Measurements from ENCODE around the gene RNF115. TPM values are rescaled to one million over a fixed set of nuclear protein-coding genes. Genes with fewer than 3 reads are reported as not detected.

RNF115 gene
- total and polyA plus RNA-seq, 2 of the 13 experiments (the other 11 are each of a cell fraction or from before 2014, with no cell fraction given): 6.0 to 10.1 TPM

DNA sequence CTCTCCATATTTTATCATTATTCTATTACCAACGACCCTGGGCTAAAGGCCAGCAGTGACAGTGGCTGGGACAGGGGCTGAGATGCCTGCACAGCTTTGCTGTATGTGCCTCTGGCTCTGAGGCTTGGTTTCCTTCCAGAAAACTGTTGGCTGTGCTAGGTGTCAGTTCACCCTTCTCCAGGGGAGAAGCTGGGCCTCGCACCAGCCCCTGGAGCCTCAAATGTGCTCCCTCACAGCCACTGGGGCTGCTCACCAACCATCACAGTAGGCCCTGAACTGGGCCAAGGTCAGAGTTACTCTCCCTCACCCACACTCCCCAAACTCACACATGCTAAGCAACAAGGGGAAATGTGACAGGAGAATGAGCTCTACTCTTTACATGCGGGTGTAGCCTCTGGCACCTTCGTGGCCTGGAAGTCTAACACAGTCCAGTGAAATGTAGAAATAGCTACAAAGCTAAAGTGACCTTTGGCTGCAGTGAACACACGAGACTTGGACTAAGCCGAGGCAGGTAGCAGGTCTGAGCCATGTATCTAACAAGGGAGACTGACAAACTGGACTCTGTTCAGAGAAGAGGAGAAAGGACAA, 109.3 kb downstream of the RNF115 start (continued):
- TF ChIP-seq ZNF563 (CRISPR knock-in tag; IDR thresholded peaks at IDR 0.05): peak; percentile 83; the same call in 1 of the 2 replicates
- TF ChIP-seq ZBTB21 (CRISPR knock-in tag; IDR thresholded peaks at IDR 0.05): no peak
- peak; percentile 71; the same call in 1 of the 2 replicates for TF ChIP-seq ZNF879 (CRISPR knock-in tag; IDR thresholded peaks at IDR 0.05)
- no peak for TF ChIP-seq ZNF207 (IDR thresholded peaks at IDR 0.05; ENCODE audit: borderline replicate concordance)
- TF ChIP-seq ZNF776 (CRISPR knock-in tag; IDR thresholded peaks at IDR 0.05): no peak
- TF ChIP-seq ZNF292 (CRISPR knock-in tag; IDR thresholded peaks at IDR 0.05; ENCODE audit: borderline replicate concordance, low read depth): peak; percentile 88; the same call in 1 of the 2 replicates
- 0 out of 2 replicates have a peak, but pooled peaks have one; percentile 73 for TF ChIP-seq ZNF766 (CRISPR knock-in tag; IDR thresholded peaks at IDR 0.05; ENCODE audit: borderline replicate concordance)
- peak; percentile 79 for TF ChIP-seq PITX1 (CRISPR knock-in tag; IDR thresholded peaks at IDR 0.05)
- TF ChIP-seq ZBED4 (CRISPR knock-in tag; IDR thresholded peaks at IDR 0.05; ENCODE audit: borderline replicate concordance): peak; percentile 53; the same call in 1 of the 2 replicates
- TF ChIP-seq KMT2A (CRISPR knock-in tag; IDR thresholded peaks at IDR 0.05): peak; percentile 57
- TF ChIP-seq ZNF709 (CRISPR knock-in tag; IDR thresholded peaks at IDR 0.05): no peak
- TF ChIP-seq, protein P1, sequence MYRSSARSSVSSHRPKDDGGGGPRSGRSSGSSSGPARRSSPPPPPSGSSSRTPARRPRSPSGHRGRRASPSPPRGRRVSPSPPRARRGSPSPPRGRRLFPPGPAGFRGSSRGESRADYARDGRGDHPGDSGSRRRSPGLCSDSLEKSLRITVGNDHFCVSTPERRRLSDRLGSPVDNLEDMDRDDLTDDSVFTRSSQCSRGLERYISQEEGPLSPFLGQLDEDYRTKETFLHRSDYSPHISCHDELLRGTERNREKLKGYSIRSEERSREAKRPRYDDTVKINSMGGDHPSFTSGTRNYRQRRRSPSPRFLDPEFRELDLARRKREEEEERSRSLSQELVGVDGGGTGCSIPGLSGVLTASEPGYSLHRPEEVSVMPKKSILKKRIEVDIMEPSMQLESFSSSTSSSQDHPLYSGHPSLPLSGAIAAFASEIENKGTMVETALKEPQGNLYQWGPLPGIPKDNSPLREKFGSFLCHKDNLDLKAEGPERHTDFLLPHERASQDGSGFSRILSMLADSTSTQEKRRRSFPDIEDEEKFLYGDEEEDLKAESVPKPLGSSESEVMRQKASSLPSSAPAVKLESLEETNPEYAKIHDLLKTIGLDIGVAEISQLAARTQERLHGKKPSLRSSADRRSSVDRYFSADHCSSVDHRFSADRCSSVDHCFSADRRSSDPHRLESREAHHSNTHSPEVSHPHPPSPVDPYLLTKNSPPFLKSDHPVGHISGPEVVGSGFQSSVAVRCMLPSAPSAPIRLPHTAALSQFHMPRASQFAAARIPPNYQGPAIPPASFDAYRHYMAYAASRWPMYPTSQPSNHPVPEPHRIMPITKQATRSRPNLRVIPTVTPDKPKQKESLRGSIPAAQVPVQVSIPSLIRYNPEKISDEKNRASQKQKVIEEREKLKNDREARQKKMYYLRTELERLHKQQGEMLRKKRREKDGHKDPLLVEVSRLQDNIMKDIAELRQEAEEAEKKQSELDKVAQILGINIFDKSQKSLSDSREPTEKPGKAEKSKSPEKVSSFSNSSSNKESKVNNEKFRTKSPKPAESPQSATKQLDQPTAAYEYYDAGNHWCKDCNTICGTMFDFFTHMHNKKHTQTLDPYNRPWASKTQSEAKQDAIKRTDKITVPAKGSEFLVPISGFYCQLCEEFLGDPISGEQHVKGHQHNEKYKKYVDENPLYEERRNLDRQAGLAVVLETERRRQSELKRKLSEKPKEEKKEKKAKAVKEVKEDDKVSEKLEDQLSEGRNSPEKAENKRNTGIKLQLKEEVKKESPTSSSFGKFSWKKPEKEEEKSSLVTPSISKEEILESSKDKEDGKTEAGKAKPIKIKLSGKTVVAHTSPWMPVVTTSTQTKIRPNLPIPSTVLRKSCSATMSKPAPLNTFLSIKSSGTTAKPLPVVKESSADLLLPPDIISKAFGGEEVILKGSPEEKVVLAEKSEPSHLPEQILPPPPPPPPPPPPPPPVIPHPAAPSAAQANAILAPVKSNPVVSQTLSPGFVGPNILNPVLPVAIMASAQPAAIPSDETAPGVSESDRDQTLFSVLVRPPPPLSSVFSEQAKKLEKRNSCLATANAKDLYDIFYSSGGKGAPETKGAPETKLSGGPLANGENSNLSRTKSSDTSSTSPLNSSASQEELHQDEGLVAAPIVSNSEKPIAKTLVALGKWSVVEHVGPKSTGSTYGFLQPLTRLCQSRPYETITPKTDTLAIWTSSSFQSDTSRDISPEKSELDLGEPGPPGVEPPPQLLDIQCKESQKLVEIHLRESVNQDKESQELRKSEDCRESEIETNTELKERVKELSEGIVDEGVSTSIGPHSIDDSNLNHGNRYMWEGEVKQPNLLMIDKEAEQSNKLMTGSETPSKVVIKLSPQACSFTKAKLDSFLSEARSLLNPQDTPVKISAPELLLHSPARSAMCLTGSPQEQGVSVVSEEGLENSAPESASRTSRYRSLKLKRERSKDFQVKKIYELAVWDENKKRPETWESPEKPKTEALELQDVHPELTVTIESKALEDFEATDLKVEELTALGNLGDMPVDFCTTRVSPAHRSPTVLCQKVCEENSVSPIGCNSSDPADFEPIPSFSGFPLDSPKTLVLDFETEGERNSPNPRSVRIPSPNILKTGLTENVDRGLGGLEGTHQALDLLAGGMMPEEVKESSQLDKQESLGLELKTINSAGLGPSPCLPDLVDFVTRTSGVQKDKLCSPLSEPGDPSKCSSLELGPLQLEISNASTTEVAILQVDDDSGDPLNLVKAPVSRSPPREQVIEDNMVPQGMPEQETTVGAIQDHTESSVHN (CRISPR knock-in tag; IDR thresholded peaks at IDR 0.05): no peak
- peak; percentile 72; the same call in 1 of the 2 replicates for TF ChIP-seq ZNF12 (CRISPR knock-in tag; IDR thresholded peaks at IDR 0.05)

Data from HepG2 (cell line).